Activated CD4-positive, alpha-beta T cell treated with anti-CD3 and anti-CD28 coated beads for 36 hours (primary cell): ENCODE data around the gene RPTN. TPM values are rescaled to one million over a fixed set of nuclear protein-coding genes. Genes with fewer than 3 reads are reported as not detected.

Experiments used
- ATAC-seq: fragments of 200-7000 bp; cut with Tn5 transposase; one replicate; pipeline ENCODE4 v1.10.0; 2021; ENCODE audit warnings: mild to moderate bottlenecking, moderate library complexity
- CTCF ChIA-PET: fragments of 350-600 bp; sonication (Branson Sonifier 250); formaldehyde crosslinking; loops from one replicate; lab custom pipeline; 2021; ENCODE audit warnings: antibody characterized with exemption; lab: Charles Lee
- POLR2A ChIA-PET: fragments of 350-600 bp; sonication (Branson Sonifier 250); formaldehyde crosslinking; loops from one replicate; lab custom pipeline; 2021; ENCODE audit warnings: antibody characterized with exemption, inconsistent platforms; lab: Charles Lee
- DNase-seq: peaks from one replicate; pipeline ENCODE4 v3.0.0-alpha.2; 2020
- H3K27ac Mint-ChIP-seq: one replicate; pipeline ENCODE4 v1.8.0; 2021; ENCODE audit warnings: mixed read lengths
- H3K27me3 Mint-ChIP-seq: one replicate; pipeline ENCODE4 v1.8.0; 2021; ENCODE audit warnings: mixed read lengths
- H3K36me3 Mint-ChIP-seq: one replicate; pipeline ENCODE4 v1.8.0; 2021; ENCODE audit warnings: low read depth, mixed read lengths
- H3K4me1 Mint-ChIP-seq: one replicate; pipeline ENCODE4 v1.8.0; 2021; ENCODE audit warnings: mixed read lengths
- H3K4me3 Mint-ChIP-seq: one replicate; pipeline ENCODE4 v1.8.0; 2021; ENCODE audit warnings: mild to moderate bottlenecking, moderate library complexity, mixed read lengths
- H3K9me3 Mint-ChIP-seq: one replicate; pipeline ENCODE4 v1.8.0; 2021; ENCODE audit warnings: low read depth, mixed read lengths
- intact Hi-C, 2 experiments: fragments of 100-400 bp; cut with DNase I in 1 of 2; cut with micrococcal nuclease in 1 of 2; formaldehyde crosslinking; loops; one replicate each; pipeline versions ENCODE4 v1.14.2 to v1.15.1; 2022 to 2024; cut with DNase I, micrococcal nuclease
- total RNA-seq, 2 experiments: library from RNA; stranded (reverse); gene quantifications; one replicate each; pipeline ENCODE4 v1.2.3, GENCODE V29; 2021

RPTN gene
- total RNA-seq, 2 experiments from 2014 or later, result not detected

DNA sequence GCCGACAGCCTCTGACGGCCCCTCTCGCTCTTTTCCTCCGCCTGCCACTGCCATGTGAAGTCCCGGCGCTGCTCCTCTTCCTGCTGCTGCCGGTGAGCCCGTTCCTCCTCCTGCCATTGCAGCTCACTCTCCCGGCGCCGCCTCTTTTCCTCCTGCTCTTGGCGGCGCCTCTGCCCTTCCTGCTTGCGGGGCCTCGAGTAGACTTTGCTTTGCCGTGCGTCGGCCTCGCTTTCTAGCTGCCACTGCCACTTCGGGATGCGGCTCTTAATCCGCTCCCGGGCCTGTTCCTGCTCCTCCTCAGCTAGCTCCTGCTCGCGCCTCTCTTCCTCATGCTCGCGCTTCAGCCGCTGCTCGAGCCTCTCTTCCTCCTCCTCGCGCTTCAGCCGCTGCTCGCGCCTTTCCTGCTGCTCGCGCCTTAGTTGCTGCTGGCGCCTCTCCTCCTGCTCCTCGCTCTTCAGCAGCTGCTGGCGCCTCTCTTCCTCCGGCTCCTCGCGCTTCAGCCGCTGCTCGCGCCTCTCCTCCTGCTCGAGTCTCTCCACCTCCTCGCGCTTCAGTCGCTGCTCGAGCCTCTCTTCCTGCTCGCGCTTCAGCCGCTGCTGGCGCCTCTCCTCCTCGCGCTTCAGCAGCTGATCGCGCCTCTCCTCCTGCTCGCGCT is 48.0 kb downstream of the RPTN start:
- no peaks in the 10 kb centered on the region for H3K36me3 Mint-ChIP-seq
- CTCF ChIA-PET, result interaction anchor here (0.6 to 6.3 kb wide), 22 partner anchors 10 to 1834 kb away, joined by 3 to 33 read pairs (median 4); no protein-coding TSS in a partner anchor
- ATAC-seq, result peak; percentile 63
- H3K4me3 Mint-ChIP-seq, result no peak overlapping the region
- no peaks in the 10 kb centered on the region for H3K9me3 Mint-ChIP-seq
- POLR2A ChIA-PET, result no interaction called here
- DNase-seq, result peak; percentile 65
- H3K27me3 Mint-ChIP-seq, result peaks cover 13% of the 10 kb centered on the region
- no peaks in the 10 kb centered on the region for H3K4me1 Mint-ChIP-seq
- intact Hi-C loops, result loop anchor here (1.0 to 5.0 kb wide), 3 partner anchors 59 to 78 kb away; no protein-coding TSS in a partner anchor
- H3K27ac Mint-ChIP-seq, result no peak overlapping the region

DNA sequence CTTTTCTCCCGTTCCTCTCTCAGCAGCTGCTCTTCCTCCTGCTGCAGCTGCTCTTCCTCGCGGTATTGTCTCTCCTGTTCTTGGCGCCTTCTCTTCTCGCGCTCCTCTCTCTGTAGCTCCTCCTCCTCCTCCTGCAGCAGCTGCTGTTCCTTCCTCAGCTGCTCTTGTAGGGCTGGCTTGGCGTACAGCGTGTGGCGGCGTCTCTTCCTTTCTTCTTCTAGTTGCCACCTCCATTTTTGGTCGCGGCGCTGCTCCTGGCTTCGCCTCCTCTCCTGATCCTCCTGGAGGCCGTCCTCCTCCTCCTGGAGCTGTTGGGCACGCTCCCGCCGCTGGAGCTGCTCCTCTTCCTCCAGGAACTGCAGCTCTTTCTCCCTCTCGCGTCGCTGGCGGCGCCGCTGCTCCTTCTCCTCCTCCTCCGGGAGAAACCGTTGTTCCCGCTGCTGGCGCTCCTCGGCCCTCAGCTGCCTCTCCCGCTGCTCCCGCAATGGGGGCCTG is 48.6 kb downstream of the RPTN start:
- intact Hi-C loops, result loop anchor here (1.0 to 5.0 kb wide), 3 partner anchors 58 to 78 kb away; no protein-coding TSS in a partner anchor
- ATAC-seq (peak; percentile 75), DNase-seq (peak; percentile 62)
- Mint-ChIP-seq H3K27ac (no peak overlapping the region), H3K36me3 (no peaks in the 10 kb centered on the region), H3K4me3 (no peak overlapping the region), H3K4me1 (no peaks in the 10 kb centered on the region), H3K9me3 (no peaks in the 10 kb centered on the region), H3K27me3 (peaks cover 14% of the 10 kb centered on the region)
- ChIA-PET POLR2A (interaction anchor here (1.0 kb wide), 1 partner anchor 51 kb away, joined by 3 read pairs; no protein-coding TSS in a partner anchor), CTCF (interaction anchor here (0.6 to 6.3 kb wide), 18 partner anchors 9 to 349 kb away, joined by 3 to 33 read pairs (median 6); no protein-coding TSS in a partner anchor)

DNA sequence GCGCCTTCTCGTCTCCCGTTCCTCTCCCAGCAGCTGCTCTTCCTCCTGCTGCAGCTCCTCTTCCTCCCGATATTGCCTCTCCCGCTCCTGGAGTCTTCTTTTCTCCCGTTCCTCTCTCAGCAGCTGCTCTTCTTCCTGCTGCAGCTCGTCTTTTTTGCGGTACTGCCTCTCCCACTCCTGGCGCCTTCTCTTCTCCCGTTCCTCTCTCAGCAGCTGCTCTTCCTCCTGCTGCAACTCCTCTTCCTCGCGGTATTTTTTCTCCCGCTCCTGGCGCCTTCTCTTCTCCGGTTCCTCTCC is 49.1 kb downstream of the RPTN start:
- DNase-seq, result no peak
- POLR2A ChIA-PET, result interaction anchor here (1.0 kb wide), 1 partner anchor 52 kb away, joined by 3 read pairs; no protein-coding TSS in a partner anchor
- CTCF ChIA-PET, result interaction anchor here (0.6 to 6.3 kb wide), 17 partner anchors 9 to 1385 kb away, joined by 3 to 33 read pairs (median 4); no protein-coding TSS in a partner anchor

GRCh38 chr1:152109231-152109997 is 49.6 kb downstream of the RPTN start:
- POLR2A ChIA-PET, result interaction anchor here (1.0 kb wide), 1 partner anchor 52 kb away, joined by 3 read pairs; no protein-coding TSS in a partner anchor

More for the DNA sequence above, 49.1 kb downstream of the RPTN start:
- Mint-ChIP-seq H3K4me1 (no peaks in the 10 kb centered on the region), H3K9me3 (no peaks in the 10 kb centered on the region), H3K27me3 (peaks cover 15% of the 10 kb centered on the region), H3K4me3 (no peak overlapping the region), H3K36me3 (no peaks in the 10 kb centered on the region), H3K27ac (no peak overlapping the region)
- no peak for ATAC-seq
- intact Hi-C loops, result loop anchor here (1.0 to 5.0 kb wide), 3 partner anchors 58 to 79 kb away; no protein-coding TSS in a partner anchor

GRCh38 chr1:152108882-152109222 is 50.2 kb downstream of the RPTN start:
- ChIA-PET CTCF (interaction anchor here (0.7 to 6.3 kb wide), 9 partner anchors 9 to 350 kb away, joined by 3 to 33 read pairs (median 8); no protein-coding TSS in a partner anchor), POLR2A (no interaction called here)
- H3K9me3 Mint-ChIP-seq, result no peaks in the 10 kb centered on the region
- DNase-seq (no peak), ATAC-seq (no peak)
- H3K4me1 Mint-ChIP-seq, result no peaks in the 10 kb centered on the region
- H3K27ac Mint-ChIP-seq, result no peak overlapping the region
- intact Hi-C loops, result no loop called here
- peaks cover 14% of the 10 kb centered on the region for H3K27me3 Mint-ChIP-seq
- no peaks in the 10 kb centered on the region for H3K36me3 Mint-ChIP-seq
- H3K4me3 Mint-ChIP-seq, result no peak overlapping the region

More at GRCh38 chr1:152109231-152109997, 49.6 kb downstream of the RPTN start:
- H3K9me3 Mint-ChIP-seq, result no peaks in the 10 kb centered on the region
- no peaks in the 10 kb centered on the region for H3K36me3 Mint-ChIP-seq
- peaks cover 14% of the 10 kb centered on the region for H3K27me3 Mint-ChIP-seq
- ATAC-seq (no peak), DNase-seq (peak; percentile 6)
- no peak overlapping the region for H3K4me3 Mint-ChIP-seq
- intact Hi-C loops, result no loop called here
- H3K27ac Mint-ChIP-seq, result no peak overlapping the region
- CTCF ChIA-PET, result interaction anchor here (0.6 to 6.3 kb wide), 15 partner anchors 8 to 1386 kb away, joined by 3 to 33 read pairs (median 5); no protein-coding TSS in a partner anchor
- H3K4me1 Mint-ChIP-seq, result no peaks in the 10 kb centered on the region

DNA sequence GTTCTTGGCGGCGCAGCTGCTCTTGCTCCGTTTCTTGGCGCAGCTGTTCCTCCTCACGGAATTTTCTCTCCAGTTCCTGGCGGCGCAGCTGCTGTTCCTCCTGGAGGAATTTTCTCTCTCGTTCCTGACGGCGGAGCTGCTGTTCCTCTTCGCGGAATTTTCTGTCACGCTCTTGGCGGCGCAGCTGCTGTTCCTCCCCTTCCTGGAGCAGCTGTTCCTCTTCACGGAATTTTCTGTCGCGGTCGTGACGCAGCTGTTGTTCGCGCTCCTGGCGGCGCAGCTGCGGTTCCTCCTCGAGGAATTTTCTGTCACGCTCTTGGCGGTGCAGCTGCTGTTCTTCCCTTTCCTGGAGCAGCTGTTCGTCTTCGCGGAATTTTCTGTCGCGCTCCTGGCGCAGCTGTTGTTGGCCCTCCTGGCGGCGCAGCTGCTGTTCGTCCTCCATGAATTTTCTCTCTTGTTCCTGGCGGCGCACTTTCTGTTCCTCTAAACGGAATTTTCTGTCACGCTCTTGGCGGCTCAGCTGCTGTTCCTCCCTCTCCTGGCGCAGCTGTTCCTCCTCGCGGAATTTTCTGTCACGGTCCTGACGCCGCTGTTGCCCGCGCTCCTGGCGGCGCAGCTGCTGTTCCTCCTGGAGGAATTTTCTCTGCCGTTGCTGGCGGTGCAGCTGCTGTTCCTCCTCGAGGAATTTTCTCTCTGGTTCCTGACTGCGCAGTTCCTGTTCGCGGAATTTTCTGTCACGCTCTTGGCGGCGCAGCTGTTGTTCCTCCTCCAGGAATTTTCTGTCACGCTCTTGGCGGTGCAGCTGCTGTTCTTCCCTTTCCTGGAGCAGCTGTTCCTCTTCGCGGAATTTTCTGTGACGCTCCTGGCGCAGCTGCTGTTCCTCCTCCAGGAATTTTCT is 50.8 kb downstream of the RPTN start:
- Mint-ChIP-seq H3K27ac (no peak overlapping the region), H3K27me3 (peaks cover 18% of the 10 kb centered on the region), H3K36me3 (no peaks in the 10 kb centered on the region), H3K9me3 (no peaks in the 10 kb centered on the region), H3K4me3 (no peak overlapping the region), H3K4me1 (no peaks in the 10 kb centered on the region)
- POLR2A ChIA-PET, result no interaction called here
- intact Hi-C loops, result no loop called here
- CTCF ChIA-PET, result interaction anchor here (0.7 to 6.3 kb wide), 11 partner anchors 9 to 351 kb away, joined by 3 to 33 read pairs (median 3); no protein-coding TSS in a partner anchor
- DNase-seq, result peak; percentile 14
- ATAC-seq, result no peak

DNA sequence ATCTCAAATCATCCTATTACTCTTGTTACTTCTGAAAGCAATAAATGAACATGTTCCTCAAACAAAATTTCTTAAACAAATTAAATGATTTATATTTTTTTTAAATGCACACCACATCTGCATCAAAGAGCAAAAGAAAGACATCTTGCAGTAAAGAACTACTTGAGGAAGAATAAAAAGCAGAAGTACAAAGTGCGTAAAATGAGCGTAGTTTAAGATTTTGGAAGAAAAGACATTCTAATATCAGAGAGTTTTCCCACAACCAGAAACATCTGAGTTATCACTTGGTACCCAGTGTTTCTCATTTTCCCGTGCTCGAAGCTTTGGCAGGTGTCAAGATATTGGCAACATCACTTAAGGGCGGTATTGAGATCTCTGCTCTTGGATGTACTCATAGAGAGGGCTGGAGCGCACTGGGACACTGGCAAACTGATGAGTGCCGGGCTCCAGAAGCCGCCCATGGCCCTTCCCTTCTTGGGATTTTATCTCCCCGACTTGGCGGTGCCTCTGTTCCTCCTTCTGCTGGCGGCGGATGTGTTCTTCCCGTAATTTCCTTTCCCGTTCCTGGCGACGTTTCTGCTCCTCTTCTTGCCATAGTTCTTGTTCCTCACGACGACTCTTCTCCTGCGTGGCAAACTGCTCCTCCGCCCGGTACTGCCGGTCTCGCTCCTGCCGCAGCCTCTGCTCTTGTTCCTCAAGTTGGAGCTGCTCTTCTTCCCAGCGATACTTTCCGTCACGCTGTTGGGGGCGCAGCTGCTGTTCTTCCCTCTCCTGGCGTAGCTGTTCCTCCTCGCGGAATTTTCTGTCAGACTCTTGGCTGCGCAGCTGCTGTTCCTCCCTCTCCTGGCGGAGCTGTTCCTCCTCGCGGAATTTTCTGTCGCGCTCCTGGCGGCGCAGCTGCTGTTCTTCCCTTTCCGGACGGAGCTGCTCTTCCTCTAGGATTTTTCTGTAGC is 51.7 kb downstream of the RPTN start:
- Mint-ChIP-seq H3K36me3 (no peaks in the 10 kb centered on the region), H3K27me3 (peaks cover 23% of the 10 kb centered on the region), H3K4me3 (no peak overlapping the region), H3K9me3 (no peaks in the 10 kb centered on the region), H3K27ac (no peak overlapping the region), H3K4me1 (no peaks in the 10 kb centered on the region)
- DNase-seq, result peak; percentile 27
- no peak for ATAC-seq
- POLR2A ChIA-PET, result no interaction called here
- intact Hi-C loops, result no loop called here
- CTCF ChIA-PET, result interaction anchor here (0.7 to 5.3 kb wide), 7 partner anchors 10 to 157 kb away, joined by 3 to 33 read pairs (median 4); no protein-coding TSS in a partner anchor

- POLR2A ChIA-PET, result interaction anchor here (0.6 kb wide), 1 partner anchor 37 kb away, joined by 3 read pairs; no protein-coding TSS in a partner anchor
Measured at GRCh38 chr1:152104854-152105253, 54.2 kb downstream of the RPTN start.

More at GRCh38 chr1:152104854-152105253, 54.2 kb downstream of the RPTN start:
- Mint-ChIP-seq H3K36me3 (no peaks in the 10 kb centered on the region), H3K4me1 (no peaks in the 10 kb centered on the region), H3K27ac (no peak overlapping the region), H3K9me3 (no peaks in the 10 kb centered on the region), H3K27me3 (peaks cover 41% of the 10 kb centered on the region), H3K4me3 (no peak overlapping the region)
- CTCF ChIA-PET, result interaction anchor here (1.5 to 1.7 kb wide), 2 partner anchors 10 to 13 kb away, joined by 3 to 5 read pairs; no protein-coding TSS in a partner anchor
- ATAC-seq (no peak), DNase-seq (no peak)
- intact Hi-C loops, result no loop called here
